Activated CD4-positive, CD25-positive, alpha-beta regulatory T cell treated with anti-CD3 and anti-CD28 coated beads, Interleukin-2, amount 50 U/mL, for 72 hours (primary cell): ENCODE results near the gene ATG4C.
"Not testable (repeated sequence)": the region's sequence is repeated elsewhere in the genome, so short reads cannot be mapped to it uniquely, and the experiment has no call there.

ENCODE experiments used
- DNase-seq: peaks from one replicate; pipeline ENCODE4 v3.0.0; 2021

Gene ATG4C

GRCh38 chr1:62774971-62775595, 8.8 kb upstream of the ATG4C start:
- DNase-seq = no peak

GRCh38 chr1:62778208-62778607, 5.7 kb upstream of the ATG4C start:
- DNase-seq = no peak

- DNase-seq = no peak
These were observed 1.9 kb upstream of the ATG4C start for GRCh38 chr1:62781841-62782543.

GRCh38 chr1:62782544-62783212, 1.3 kb upstream of the ATG4C start:
- not testable (repeated sequence) for DNase-seq

GRCh38 chr1:62784509-62785365, 805 bp downstream of the ATG4C start:
- no peak for DNase-seq

- no peak for DNase-seq
These were observed 6.8 kb downstream of the ATG4C start for GRCh38 chr1:62790716-62791115.

- no peak for DNase-seq
These were observed 10.1 kb downstream of the ATG4C start for GRCh38 chr1:62794053-62794452.

- DNase-seq = no peak
These were observed 12.3 kb downstream of the ATG4C start for GRCh38 chr1:62796221-62796620.

GRCh38 chr1:62799688-62800087, 15.8 kb downstream of the ATG4C start:
- DNase-seq = no peak

- DNase-seq = no peak
These were observed 16.3 kb downstream of the ATG4C start for GRCh38 chr1:62800281-62800680.

GRCh38 chr1:62800825-62801306, 16.9 kb downstream of the ATG4C start:
- no peak for DNase-seq

GRCh38 chr1:62809788-62810187, 25.9 kb downstream of the ATG4C start:
- DNase-seq = no peak

GRCh38 chr1:62810420-62811274, 26.7 kb downstream of the ATG4C start:
- no peak for DNase-seq

GRCh38 chr1:62823556-62823955, 39.6 kb downstream of the ATG4C start:
- no peak for DNase-seq

GRCh38 chr1:62826901-62827300, 43.0 kb downstream of the ATG4C start:
- DNase-seq = no peak

- DNase-seq = not testable (repeated sequence)
These were observed 43.9 kb downstream of the ATG4C start for GRCh38 chr1:62827786-62828185.

GRCh38 chr1:62832276-62832675, 48.3 kb downstream of the ATG4C start:
- no peak for DNase-seq

GRCh38 chr1:62833529-62833928, 49.6 kb downstream of the ATG4C start:
- DNase-seq = no peak

GRCh38 chr1:62834400-62834961, 50.5 kb downstream of the ATG4C start:
- no peak for DNase-seq

- no peak for DNase-seq
These were observed 53.1 kb downstream of the ATG4C start for GRCh38 chr1:62836856-62837540.

- DNase-seq = no peak
These were observed 56.6 kb downstream of the ATG4C start for GRCh38 chr1:62840555-62840954.
